HCT116 (cell line): ENCODE results near the gene FGF21. TPM values are rescaled to one million over a fixed set of nuclear protein-coding genes. Genes with fewer than 3 reads are reported as not detected.

Experiments
- ATAC-seq: fragments of 200-7000 bp; cut with Tn5 transposase; 2 replicates; pipeline ENCODE4 v1.9.1; 2020; ENCODE audit warnings: mild to moderate bottlenecking, moderate library complexity
- Bru-seq: library from RNA; stranded (reverse); fragments of 400-500 nt; gene quantifications from one replicate; lab custom pipeline; 2021; lab: Mats Ljungman, UMichigan
- BruChase-seq, 2 experiments: library from RNA; stranded (reverse); fragments of 400-500 nt; gene quantifications; one replicate each; lab custom pipeline; 2021; lab: Mats Ljungman, UMichigan
- BruUV-seq: library from RNA; stranded (reverse); fragments of 400-500 nt; replicated peaks from 2 replicates; lab custom pipeline; 2021; lab: Mats Ljungman, UMichigan
- CTCF ChIA-PET: fragments of 300-600 bp; sonication (Branson Sonifier 250); formaldehyde crosslinking; loops from one replicate; lab custom pipeline; 2021; ENCODE audit warnings: antibody characterized with exemption; lab: Charles Lee
- POLR2A ChIA-PET: fragments of 300-600, 350-600 bp; sonication (Branson Sonifier 250); formaldehyde crosslinking; loops from one replicate; lab custom pipeline; 2021; ENCODE audit warnings: antibody characterized with exemption; lab: Charles Lee
- RAD21 ChIA-PET, 2 experiments: fragments of 300-600 bp; sonication (Branson Sonifier 250); formaldehyde crosslinking; loops; one replicate each; lab custom pipeline; 2023; ENCODE audit warnings: low total read pairs in 2 of 2; ENCODE audit not compliant: uncharacterized antibody in 2 of 2, unreplicated experiment in 2 of 2, low non-redundant PET in 1 of 2; lab: Charles Lee
- DNase-seq: peaks from one replicate; pipeline ENCODE4 v3.0.0-alpha.2; 2010; ENCODE audit warnings: low read depth, low spot score
- H2AFZ ChIP-seq: fragments of 200-600 bp; shearing (Covaris generic), sonication (generic); 2 replicates; pipeline ENCODE4 v1.6.1; 2017; ENCODE audit warnings: low read depth, mixed run types, mixed read lengths, antibody characterized with exemption, low read length; ENCODE audit not compliant: poor library complexity, severe bottlenecking
- H3K27ac ChIP-seq: 2 replicates; pipeline ENCODE4 v1.5.1; 2012; ENCODE audit warnings: low read depth, low read length
- H3K27me3 ChIP-seq: fragments of 200-600 bp; sonication (generic); 2 replicates; pipeline ENCODE4 v1.6.1; 2016; ENCODE audit warnings: mixed run types, low read length, mixed read lengths; ENCODE audit not compliant: insufficient read depth
- H3K36me3 ChIP-seq, 2 experiments: fragments of 200-500 bp in 1 of 2; fragments of 200-600 bp in 1 of 2; sonication (Bioruptor generic) in 1 of 2; sonication (generic) in 1 of 2; 2 replicates each; pipeline versions ENCODE4 v1.5.1 to v1.6.1; 2014 to 2016; ENCODE audit warnings: low read length in 2 of 2, inconsistent platforms in 1 of 2, mixed read lengths in 1 of 2, mixed run types in 1 of 2; ENCODE audit not compliant: insufficient read depth in 2 of 2, control insufficient read depth in 1 of 2
- H3K4me1 ChIP-seq, 2 experiments: fragments of 200-600 bp in 1 of 2; sonication (generic) in 1 of 2; 2 replicates each; pipeline versions ENCODE4 v1.5.1 to v1.6.1; 2012 to 2017; ENCODE audit warnings: low read length in 2 of 2, inconsistent platforms in 1 of 2, mild to moderate bottlenecking in 1 of 2, mixed read lengths in 1 of 2, mixed run types in 1 of 2, moderate library complexity in 1 of 2; ENCODE audit not compliant: insufficient read depth in 2 of 2, control insufficient read depth in 1 of 2
- H3K4me2 ChIP-seq: fragments of 200-600 bp; sonication (generic); 2 replicates; pipeline ENCODE4 v1.6.1; 2017; ENCODE audit warnings: mixed run types, low read length, mixed read lengths
- H3K4me3 ChIP-seq, 2 experiments: fragments of 200-600 bp in 1 of 2; sonication (generic) in 1 of 2; replicated peaks in 1 of 2; 2 replicates each; pipeline ENCODE4 v1.5.1; 2011 to 2016; ENCODE audit warnings: low read length in 2 of 2, control low read depth in 1 of 2, low read depth in 1 of 2, mild to moderate bottlenecking in 1 of 2, mixed read lengths in 1 of 2, mixed run types in 1 of 2
- H3K79me2 ChIP-seq: fragments of 200-600 bp; sonication (generic); 2 replicates; pipeline ENCODE4 v1.6.1; 2017; ENCODE audit warnings: mild to moderate bottlenecking, mixed run types, low read length, moderate library complexity, mixed read lengths; ENCODE audit not compliant: insufficient read depth
- H3K9ac ChIP-seq: fragments of 200-600 bp; sonication (generic); 2 replicates; pipeline ENCODE4 v1.6.1; 2016; ENCODE audit warnings: low read length, mixed read lengths
- H3K9me2 ChIP-seq: fragments of 200-600 bp; sonication (generic), shearing (Covaris generic); 2 replicates; pipeline ENCODE4 v1.6.1; 2017; ENCODE audit warnings: mixed run types, mild to moderate bottlenecking, moderate library complexity; ENCODE audit not compliant: insufficient read depth
- H3K9me3 ChIP-seq, 2 experiments: fragments of 200-500 bp in 1 of 2; fragments of 200-600 bp in 1 of 2; sonication (Bioruptor generic) in 1 of 2; sonication (generic) in 1 of 2; 2 replicates each; pipeline ENCODE4 v1.6.1; 2014 to 2017; ENCODE audit warnings: low read length in 2 of 2, mixed read lengths in 2 of 2, inconsistent platforms in 1 of 2, low read depth in 1 of 2, mild to moderate bottlenecking in 1 of 2, mixed run types in 1 of 2, moderate library complexity in 1 of 2; ENCODE audit not compliant: control insufficient read depth in 1 of 2, insufficient read depth in 1 of 2
- H4K20me1 ChIP-seq: fragments of 200-600 bp; sonication (generic), shearing (Covaris generic); 2 replicates; pipeline ENCODE4 v1.6.1; 2017; ENCODE audit warnings: mixed run types, mild to moderate bottlenecking, moderate library complexity; ENCODE audit not compliant: insufficient read depth
- CEBPB ChIP-seq: IDR thresholded peaks from 2 replicates; pipeline ENCODE4 v1.6.1; 2012; ENCODE audit warnings: low read depth
- FOSL1 ChIP-seq: IDR thresholded peaks from 2 replicates; pipeline ENCODE4 v1.6.1; 2012; ENCODE audit warnings: low read depth
- POLR2AphosphoS5 ChIP-seq: IDR thresholded peaks from 2 replicates; pipeline ENCODE4 v1.6.1; 2011; ENCODE audit warnings: mild to moderate bottlenecking, low read depth, low read length, moderate library complexity
- YY1 ChIP-seq: IDR thresholded peaks from 2 replicates; pipeline ENCODE4 v1.6.1; 2011; ENCODE audit warnings: low read length, low read depth, moderate library complexity, mild to moderate bottlenecking; ENCODE audit not compliant: insufficient replicate concordance; ENCODE audit errors: extremely low read depth
- ZBTB33 ChIP-seq: IDR thresholded peaks from 2 replicates; pipeline ENCODE4 v1.6.1; 2011; ENCODE audit warnings: mild to moderate bottlenecking, low read length, moderate library complexity; ENCODE audit not compliant: insufficient replicate concordance; ENCODE audit errors: extremely low read depth
- intact Hi-C: fragments of 100-400 bp; cut with micrococcal nuclease; formaldehyde crosslinking; loops from 2 replicates; pipeline ENCODE4 v1.10.0; 2022
- long read RNA-seq: library from polyadenylated mRNA; unstranded; transcript quantifications from one replicate; pipeline ENCODE4 v2.0.0, GENCODE V29; 2021; ENCODE audit not compliant: unreplicated experiment
- polyA plus RNA-seq: library from polyadenylated mRNA; unstranded; fragments of >200 nt; gene quantifications from 2 replicates; pipeline ENCODE4 v1.2.1, GENCODE V29; 2012; ENCODE audit warnings: missing spikeins
- total RNA-seq: library from RNA; stranded (reverse); gene quantifications from one replicate; pipeline ENCODE4 v1.2.1, GENCODE V29; 2021; ENCODE audit not compliant: unreplicated experiment

FGF21 gene, protein sequence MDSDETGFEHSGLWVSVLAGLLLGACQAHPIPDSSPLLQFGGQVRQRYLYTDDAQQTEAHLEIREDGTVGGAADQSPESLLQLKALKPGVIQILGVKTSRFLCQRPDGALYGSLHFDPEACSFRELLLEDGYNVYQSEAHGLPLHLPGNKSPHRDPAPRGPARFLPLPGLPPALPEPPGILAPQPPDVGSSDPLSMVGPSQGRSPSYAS
- 0.81 TPM for total RNA-seq
- 1.2 and 1.6 TPM in 2 replicates for polyA plus RNA-seq
- Bru-seq, nascent RNA = percentile 27 among the genes with signal in this experiment
- BruChase-seq, experiment 1, labeled RNA remaining after a 6-hour chase = percentile 23 among the genes with signal in this experiment
- percentile 37 among the genes with signal in this experiment for BruChase-seq, experiment 2, labeled RNA remaining after a 2-hour chase
- long read RNA-seq = 0 reads

DNA sequence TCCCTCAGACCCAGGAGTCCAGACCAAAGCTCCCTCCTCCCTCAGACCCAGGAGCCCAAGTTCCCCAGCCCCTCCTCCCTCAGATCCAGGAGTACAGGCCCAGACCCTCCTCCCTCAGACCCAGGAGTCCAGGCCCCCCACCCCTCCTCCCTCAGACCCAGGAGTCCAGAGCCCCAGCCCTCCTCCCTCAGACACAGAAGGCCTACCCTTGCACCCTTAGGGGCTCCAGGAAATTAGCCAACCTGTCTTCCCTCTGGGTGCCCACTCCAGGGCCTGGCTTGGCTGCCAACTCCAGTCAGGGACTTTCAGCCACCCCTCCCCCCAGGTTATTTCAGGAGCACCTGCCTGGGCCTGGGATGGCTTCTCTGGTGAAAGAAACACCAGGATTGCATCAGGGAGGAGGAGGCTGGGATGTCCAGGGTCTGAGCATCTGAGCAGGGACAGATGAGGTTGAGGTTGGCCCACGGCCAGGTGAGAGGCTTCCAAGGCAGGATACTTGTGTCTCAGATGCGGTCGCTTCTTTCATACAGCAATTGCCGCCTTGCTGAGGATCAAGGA is at the start of gene FGF21:
TSS of gene FGF21 (plus strand) at position 441 of the 558 bp plus-strand sequence. CDS start 713 bp downstream, outside the sequence.
- ChIA-PET POLR2A (interaction anchor here (1.3 kb wide), 1 partner anchor 110 kb away, joined by 3 read pairs; no protein-coding TSS in a partner anchor), CTCF (no interaction called here), RAD21 (no interaction called here)
- Histone ChIP-seq H3K9ac (no peak within 1 kb of the TSS), H3K4me3 (peak within 1 kb of the TSS in 1 of 2 experiments; percentile 5; a peak in 1 of 4 replicates), H3K4me2 (0 out of 2 replicates have a peak within 1 kb of the TSS, but pooled peaks have one; percentile 9), H4K20me1 (no peaks in the 10 kb centered on the region), H3K9me2 (no peaks in the 10 kb centered on the region), H3K4me1 (peaks cover 25 to 35% of the 10 kb centered on the region in 2 experiments), H3K36me3 (peaks cover 1 to 11% of the 10 kb centered on the region in 2 experiments; a peak in 3 of 4 replicates), H3K27me3 (no peaks in the 10 kb centered on the region), H3K9me3 (no peaks in the 10 kb centered on the region), H3K27ac (no peak within 1 kb of the TSS; the same call in 1 of the 2 replicates), H3K79me2 (peaks cover 22% of the 10 kb centered on the region), H2AFZ (no peak within 1 kb of the TSS)
- intact Hi-C loops = no loop called here
- TF ChIP-seq POLR2AphosphoS5 = peak; percentile 23; the same call in 1 of the 2 replicates
- no peak for TF ChIP-seq YY1
- DNase-seq = no peak
- no peak for ATAC-seq
- BruUV-seq = no TSS peak

GRCh38 chr19:48708471-48708870 is 46.9 kb upstream of the FGF21 start:
- DNase-seq = no peak
- H3K36me3 ChIP-seq = peaks cover 3 to 6% of the 10 kb centered on the region in 2 experiments; a peak in 2 of 4 replicates
- H3K4me3 ChIP-seq = no peak overlapping the region
- no peak overlapping the region for H3K4me2 ChIP-seq
- peaks cover 6 to 21% of the 10 kb centered on the region in 2 experiments; a peak in 3 of 4 replicates for H3K4me1 ChIP-seq
- ChIA-PET POLR2A (no interaction called here), CTCF (no interaction called here), RAD21 (no interaction called here)
- ATAC-seq = no peak
- intact Hi-C loops = no loop called here
- no peak overlapping the region for H3K27ac ChIP-seq
- H3K9me2 ChIP-seq = no peaks in the 10 kb centered on the region
- TF ChIP-seq CEBPB (no peak), ZBTB33 (no peak), FOSL1 (no peak)
- H3K9ac ChIP-seq = no peak overlapping the region
- no peaks in the 10 kb centered on the region for H3K9me3 ChIP-seq
- H3K27me3 ChIP-seq = no peaks in the 10 kb centered on the region
- no peaks in the 10 kb centered on the region for H3K79me2 ChIP-seq
- no TSS peak for BruUV-seq
- no peak overlapping the region for H2AFZ ChIP-seq
- no peaks in the 10 kb centered on the region for H4K20me1 ChIP-seq
